ENCODE measurements around the gene ZP1.
A peak's percentile ranks its signal among the peaks of the same experiment; 100 is the strongest.

The ZP1 gene

DNA sequence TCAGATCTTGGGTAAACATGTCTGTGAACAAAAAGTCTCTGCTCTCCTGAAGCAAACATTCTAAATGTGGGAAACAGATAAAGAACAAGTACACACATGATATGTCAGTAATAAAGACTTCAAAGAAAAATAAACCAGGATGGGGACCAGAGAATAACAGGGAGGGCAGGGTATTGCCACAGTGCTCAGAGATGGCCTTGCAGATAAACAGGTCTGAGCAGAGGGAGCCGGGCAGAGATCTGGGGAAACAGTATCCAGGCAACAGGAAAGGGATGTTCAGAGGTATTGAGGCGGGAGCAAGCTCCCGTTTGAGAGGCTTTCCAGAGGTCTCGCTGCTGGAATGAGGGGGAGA, 22.5 kb upstream of the ZP1 start:
- no peak for DNase-seq

DNA sequence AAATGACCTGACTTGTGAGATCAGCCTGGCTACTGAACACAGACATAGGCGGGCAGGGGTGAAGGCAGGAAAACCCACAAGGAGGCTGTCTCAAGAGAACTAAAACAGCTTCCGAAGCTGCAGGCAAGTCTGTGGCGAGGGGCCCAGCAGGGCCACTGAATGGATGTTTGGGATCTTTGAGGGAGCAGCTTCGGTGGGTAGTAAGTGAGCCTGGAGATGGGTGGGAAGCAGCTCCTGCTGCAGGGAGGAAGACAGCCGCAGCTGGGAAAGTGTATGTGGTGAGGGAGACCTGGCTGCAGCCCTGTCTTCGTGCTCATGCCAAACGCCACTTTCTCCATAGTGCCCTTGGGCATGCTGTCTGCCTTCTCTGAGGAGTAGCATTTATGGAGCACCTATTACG, 22.0 kb upstream of the ZP1 start:
- no peak for DNase-seq

DNA sequence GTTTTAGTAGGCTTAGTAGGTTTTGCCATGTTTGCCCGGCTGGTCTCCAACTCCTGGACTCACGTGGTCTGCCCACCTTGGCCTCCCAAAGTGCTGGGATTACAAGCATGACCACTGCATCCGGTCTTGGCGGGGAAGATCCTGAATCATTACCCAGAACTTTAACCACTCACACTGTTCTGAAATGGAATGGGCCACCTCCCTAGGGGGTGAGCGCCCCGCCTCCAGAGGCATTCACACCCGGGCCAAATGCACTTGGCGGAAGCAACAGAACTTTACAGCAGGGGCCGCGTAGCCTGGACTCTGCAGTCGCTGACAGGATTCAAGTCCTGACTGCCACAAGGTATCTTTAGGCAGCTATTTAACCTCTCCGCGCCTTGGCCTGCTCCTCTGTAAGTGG, 20.1 kb upstream of the ZP1 start:
- DNase-seq, result no peak

DNA sequence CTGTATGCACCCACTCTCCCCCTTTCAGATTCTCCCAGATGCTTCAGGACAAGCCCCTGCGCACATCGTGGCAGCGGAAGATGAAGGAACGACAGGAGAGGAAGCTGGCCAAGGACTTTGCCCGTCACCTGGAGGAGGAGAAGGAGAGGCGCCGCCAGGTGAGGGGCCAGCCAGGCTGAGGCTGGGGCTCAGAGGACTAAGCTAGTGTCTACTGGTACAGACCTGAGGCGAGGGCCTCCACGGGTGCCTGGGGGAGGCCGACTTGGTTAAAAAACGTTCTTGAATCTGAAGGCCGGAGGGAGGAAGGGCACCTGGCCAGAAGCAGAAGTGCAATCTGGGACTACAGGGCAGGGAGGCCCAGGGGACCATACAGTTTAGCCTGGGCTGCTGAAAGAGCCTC, 19.4 kb upstream of the ZP1 start:
- DNase-seq, result no peak

DNA sequence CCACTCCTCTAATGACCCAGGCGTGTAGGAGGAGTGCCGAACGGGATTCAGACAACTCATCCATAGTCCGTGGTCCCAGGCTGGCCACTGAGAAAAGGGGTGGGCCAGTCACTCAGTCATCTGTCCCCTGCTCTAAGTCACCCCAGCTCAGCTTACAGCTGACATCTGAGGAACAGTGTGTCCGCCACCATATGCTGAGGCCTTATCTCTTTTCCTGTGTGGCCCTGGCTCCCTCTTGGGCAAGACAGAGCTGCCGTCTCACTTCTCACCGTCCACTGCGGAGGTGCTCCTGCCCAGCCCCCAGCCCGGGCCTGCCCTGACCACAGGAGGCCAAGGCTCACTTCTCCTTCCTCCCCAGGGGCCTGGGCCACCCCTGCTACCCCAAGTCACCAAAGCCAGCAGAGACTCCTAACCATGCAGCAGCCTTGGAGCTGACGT, 18.6 kb upstream of the ZP1 start:
- DNase-seq, result no peak

DNA sequence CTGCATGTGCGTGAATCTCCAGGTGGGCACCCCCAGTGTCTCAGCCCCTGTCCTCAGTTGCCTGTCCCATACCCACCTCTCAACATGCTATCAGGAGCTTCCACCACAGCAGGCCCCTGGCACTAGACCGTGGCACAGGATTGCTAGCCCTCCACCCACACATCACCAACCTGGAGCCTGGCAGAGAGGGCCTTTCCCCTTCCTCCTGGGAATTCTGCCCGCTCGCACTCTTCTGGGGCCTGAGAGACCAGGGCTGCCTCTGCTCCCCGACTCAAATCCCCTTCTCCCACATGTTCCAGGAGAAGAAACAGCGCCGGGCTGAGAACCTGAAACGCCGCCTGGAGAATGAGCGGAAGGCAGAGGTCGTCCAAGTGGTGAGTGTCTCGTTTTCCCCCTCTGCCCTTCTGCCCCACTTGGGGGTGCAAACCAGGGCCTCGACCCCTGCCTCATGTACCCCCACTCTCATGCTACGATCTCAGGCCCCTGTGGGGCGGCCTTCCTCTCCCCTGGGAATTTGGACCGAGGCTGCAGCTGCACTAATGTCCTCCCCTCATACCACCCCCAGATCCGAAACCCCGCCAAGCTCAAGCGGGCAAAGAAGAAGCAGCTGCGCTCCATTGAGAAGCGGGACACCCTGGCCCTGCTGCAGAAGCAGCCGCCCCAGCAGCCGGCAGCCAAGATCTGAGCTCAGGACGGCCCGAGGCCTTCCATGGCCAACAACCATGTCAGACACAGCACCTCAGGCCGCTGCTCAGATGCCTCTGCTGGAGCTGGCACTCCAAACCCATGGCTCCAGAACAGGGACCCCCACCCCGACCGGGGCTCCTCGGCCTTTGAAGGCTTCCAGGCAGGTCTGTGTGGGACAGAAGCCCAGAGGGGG, 17.5 kb upstream of the ZP1 start:
- DNase-seq, result no peak

DNA sequence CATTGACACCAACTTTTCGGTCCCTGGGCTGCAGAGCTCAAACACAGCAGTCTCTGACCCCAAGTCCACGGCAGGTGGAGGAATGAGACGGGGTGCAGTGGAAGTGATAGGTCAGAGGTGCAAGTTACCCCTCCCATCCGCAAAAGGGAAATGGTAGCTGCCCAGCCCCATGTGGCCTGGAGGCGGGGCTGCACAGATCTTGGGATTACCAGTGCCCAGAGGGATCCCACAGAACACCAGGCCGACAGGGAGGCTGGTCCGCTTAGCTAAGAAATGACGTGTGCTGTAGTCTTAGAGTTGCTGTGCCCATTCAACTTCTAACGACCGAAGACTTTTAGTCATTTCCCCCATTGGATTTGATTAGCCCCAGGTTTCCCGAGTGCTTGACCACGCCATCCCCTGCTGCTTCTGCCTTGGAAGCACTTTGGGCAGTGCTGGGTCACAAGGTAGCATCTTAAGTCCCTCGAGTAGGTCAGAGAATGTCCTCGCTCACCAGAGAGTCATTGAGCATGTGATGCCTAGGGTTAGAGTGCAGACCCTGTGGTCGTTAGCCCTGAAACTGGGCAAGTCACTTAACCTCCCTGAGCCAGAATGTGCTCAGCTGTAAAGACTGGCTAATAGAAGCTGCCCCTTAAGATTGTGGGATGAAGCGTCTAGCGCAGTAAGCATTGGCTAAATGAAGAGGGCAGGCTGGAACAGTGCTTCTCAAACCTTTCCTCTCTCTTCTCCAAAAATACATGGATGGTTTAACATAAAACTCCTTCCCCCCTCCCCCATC, 15.8 kb upstream of the ZP1 start:
- no peak for DNase-seq

DNA sequence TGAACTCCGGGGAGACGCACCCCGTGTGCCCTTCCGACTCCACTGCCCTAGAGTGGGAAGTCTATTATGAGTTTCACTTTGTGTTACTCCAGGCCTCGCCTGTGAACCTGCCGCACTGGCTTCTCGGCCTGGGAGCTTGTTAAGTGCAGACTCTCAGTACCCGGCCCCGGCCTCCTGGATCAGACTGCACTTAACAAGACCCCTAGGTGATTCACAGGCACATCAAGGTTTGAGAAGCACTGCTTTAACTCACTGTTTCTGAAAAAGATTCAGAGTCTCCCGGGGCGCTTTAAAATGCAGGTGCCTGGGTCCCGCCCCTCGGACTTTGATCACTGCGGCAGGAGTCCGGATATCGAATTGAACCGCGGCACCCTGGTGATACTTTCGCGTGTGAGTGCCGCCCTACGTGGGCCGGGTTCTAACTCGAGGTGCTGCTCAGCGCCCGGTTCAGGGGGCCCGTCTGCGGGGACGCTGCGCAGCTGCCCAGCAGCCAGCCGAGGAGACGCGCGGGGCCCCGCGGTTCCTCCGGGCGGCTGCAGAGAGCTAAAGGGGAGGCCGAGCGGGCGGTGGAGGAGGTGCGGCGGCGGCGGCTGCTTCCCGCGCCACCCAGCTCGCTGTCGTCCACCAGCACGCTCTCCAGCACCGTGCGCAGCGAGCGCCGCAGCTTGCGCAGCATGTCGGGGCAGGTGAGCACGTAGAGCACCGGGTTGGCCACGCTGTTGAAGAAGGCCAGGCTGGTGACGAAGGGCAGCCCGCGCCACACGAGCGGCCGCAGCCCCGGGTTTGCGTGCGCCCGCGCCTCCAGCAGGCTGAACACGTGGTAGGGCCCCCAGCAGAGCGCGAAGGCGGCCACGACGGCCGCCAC, 15.0 kb upstream of the ZP1 start:
- DNase-seq, result no peak

DNA sequence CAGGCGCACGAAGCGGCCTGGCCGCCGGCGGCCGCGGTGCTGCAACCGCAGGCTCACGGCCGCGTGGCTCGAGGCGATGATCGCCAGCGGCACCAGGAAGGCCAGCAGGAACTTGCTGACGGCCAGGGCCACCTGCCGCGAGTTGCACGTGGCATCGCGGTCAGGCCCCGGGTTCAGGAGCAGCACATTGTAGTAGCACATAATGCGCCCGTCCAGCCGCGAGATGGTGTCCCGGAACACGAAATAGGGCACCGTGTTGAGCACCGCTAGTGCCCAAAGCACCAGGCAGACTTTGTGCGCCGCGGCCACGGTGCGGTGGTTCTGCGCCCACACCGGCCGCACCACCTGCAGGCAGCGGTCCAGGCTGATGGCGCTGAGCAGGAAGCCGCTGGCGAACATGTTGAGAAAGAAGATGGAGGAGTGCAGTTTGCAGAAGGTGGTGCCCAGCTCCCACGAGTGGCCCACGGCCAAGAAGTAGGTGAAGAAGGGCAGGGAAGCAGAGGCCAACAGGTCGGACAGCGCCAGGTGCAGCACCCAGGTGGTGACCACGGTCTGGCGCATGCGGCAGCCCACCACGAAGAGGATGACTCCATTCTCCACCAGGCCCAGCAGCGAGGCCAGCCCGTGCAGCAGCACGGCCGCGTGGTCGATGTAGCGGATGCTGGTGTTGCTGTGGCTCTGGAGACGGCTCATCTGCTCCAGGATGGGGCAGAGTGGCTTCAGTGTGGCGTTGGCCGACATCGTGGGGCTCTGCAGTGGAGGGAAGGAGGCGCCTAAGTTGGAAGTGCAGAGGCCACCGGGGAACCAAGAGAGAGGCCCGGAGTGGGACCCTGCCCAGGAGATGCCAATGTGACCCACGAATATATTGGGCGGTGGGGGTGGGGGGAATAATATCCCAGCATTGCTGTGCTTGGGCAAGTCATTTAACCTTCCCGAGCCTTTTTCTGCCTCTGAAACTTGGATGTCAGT, 14.1 kb upstream of the ZP1 start:
- no peak for DNase-seq

DNA sequence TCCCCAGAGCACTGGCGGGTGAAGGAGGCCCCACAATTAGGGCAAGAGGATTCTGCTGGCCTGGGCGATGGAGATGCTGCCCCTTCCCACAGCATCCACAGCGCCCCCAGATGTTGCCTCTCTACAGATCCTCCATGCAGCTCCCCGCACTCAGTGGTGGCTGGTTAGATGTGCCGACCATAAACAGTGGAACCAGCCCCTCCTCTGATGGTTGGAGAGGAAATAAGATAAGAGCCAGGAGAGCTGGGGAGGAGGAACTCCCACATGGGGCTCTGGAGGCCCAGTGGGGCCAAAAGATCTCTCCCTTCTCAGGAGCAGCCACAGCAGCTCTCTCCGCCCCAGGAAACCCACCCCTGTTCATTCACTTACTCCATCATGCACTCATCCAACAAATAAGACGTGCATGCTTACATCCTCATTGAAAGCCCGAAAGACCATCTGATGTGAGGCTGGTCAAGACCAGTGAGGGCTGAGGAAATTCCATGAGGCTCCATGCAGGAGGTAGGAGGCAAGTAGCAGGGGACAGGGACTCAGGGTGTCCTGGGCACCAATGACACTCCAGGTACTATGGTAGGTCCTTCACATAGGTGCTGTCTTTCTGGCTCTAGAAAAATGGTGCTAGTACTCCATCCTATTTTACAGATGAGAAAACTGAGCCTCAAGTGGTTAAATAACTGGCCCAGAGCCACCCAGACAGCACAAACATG, 13.0 kb upstream of the ZP1 start:
- no peak for DNase-seq

DNA sequence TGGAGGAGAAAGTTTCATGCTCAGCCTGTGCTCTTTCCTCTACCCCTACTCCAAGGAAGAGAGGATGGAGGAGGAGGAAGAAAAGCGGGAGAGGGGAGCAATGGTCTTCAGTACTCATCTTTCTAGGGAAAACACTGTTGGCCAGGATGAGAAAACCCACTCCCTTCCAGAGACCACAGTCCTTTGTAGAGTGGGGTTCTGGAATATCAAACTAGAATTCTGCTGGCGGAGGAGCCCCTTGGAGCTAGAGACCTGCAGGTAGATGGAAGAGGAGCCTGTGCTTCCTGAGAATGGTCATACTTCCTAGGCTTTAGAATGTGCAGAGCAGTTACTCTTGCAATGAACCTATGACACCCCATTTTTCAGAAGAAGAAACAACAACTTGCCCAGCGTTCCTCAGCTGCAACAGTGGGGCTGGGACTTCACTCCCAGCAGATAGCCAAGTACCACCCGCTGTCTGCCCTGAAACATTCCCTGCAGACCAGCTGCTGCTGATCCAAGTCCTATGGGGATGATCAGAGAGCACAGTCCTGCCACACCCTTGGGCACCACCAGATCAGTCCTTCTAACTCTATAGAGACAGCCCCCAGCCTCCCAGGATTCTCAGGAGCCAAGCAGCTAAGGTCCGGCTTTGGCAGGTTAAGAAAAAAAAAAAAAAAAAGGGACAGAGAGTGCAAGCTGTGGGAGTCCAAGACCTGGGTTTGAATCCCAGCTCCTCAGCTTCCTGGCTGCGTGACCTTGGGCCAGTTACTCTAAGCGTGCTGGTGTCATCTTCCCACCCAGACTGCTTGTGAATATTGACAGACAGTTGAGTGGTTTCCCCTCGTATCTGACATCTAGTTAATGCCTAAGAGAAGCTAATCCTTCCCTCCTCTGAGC, 12.3 kb upstream of the ZP1 start:
- DNase-seq, result no peak

DNA sequence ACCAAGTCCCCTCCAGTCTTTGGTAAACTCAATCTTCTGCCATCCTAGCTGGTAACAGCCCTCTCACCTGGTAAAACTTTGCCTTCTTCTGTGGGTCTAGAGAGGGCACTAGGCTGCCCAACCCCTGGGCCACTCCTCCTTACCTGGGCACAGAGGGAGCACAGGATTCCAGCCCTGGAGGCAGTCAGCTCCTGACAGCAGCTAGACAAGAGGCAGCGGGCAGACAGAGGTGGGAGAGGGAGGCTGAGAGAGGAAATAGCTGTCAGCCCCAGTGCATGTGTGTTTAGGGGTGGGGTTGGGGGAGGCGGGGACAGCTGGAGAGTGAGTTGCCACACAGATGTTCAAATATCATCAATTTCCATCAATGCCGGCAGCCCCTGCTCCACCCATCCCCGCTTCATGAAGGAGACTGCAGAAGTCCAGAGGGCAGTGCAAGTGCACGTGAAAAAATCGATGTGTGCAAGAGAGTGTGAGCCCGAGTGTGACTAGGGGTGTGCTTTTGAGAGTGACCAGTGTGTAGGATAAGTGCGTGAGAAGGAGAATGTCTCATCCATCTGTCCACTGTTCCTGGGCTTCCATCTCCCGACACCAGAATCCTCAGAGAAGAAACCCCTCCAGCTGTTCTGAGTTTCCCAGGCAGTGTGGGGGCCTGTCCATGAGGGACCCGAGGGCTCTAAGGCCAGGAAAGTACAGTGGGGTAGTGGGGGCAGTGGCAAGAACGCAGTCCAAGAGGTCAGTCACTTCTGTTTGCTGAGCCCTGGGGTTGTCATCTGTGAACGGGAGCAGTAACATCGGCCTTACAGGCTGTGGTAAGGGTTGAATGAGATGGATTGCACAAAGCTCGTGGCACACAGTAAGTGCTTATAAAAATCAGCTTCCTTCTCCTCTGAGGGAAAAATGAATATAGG, 11.4 kb upstream of the ZP1 start, which contains the start of gene PTGDR2:
PTGDR2 (minus strand) TSS at position 225 of the 908 bp plus-strand sequence. CDS start 2,228 bp downstream, outside the sequence.
- DNase-seq, result no peak

DNA sequence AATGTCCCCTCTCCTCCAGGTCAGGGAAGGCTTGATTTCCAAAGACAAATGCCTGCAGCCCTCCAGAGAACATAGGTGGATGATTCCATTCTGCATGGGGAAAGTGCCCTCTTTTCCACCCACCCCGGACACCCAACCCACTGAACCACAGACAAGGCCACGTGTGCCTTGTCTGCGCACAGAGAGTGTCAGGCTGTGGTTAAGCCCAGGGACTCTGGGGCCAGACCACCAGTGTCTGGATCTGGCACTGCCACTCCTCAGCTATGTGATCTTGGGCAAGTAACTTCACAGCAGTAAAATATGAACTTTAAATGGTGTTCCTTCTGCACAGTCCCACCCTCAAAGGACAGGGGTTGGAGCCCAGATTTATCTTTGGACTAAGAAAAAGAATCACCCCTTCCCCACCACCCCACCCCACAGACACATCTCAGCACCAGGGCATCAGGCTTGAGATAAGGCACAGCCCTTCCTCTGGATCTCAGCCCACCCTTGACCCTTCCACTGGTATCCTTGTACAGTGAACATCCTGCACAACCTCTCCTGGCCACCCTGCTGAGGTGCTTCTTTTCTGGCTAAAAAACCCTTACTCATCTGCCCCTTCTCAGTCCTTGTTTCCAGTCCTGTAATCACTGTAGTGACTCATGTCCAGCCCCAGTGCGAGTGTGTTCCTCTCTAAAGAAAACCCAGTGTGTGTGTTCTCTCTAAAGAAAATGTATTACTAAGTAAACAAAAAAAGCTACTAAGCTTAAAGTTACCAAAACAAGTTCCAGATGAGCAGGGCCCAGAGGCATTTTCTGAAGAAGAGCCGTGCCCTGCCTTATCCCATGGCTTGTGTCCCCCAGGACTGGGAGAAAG, 9.7 kb upstream of the ZP1 start:
- DNase-seq, result no peak

DNA sequence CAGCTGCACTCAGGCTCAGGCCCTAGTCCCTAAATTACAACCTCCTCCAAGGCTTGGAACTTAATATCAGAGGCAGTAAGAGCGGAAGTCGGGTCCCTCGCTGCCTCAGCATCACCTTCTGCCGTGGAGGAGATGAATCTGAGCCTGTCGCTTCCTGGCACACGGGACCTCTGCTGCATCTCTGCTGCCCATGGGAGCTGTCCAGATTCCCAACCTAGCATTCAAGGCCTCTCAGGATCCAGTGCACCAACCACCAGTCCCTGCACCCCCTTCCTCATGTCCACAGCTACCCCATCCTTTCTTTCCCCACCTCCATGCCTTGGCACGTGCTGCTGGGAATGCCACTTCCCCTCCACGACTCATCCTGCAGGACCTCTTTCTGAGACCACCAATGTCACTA, 9.1 kb upstream of the ZP1 start:
- DNase-seq, result no peak

DNA sequence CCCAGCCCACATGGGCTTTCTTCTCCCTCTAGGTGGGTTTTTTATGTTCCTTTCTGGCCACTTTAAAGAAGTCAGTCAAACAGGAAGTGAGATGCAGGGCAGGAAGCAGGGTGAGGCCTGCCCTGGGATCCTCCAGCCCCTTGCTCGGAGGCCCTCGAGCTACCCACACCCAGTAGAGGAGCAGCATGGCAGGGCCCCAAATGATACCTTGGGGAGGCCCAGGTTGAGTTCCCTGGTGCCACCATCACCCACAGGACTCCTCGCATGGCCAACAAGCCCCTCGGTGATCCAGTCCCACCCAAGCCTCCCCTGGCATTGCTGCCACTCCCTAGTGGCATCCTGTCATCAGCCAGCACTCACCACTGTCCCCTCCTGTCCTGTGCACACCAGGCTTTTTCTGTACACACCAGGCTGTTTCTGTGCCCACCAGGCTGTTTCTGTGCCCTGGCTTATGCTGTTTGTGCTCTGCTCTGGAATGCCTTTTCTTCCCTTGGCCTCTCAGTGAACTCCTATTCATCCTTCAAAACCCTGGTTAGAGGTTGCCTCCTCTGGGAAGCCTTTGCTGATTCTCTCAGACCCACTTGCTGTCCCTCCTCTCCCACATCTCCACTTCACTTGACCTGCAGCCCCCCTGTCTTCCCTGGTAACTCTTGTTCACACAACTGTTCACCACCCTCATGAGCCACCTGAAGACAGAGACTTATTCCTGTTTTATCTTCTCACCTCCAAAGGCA, 8.4 kb upstream of the ZP1 start:
- DNase-seq, result no peak

DNA sequence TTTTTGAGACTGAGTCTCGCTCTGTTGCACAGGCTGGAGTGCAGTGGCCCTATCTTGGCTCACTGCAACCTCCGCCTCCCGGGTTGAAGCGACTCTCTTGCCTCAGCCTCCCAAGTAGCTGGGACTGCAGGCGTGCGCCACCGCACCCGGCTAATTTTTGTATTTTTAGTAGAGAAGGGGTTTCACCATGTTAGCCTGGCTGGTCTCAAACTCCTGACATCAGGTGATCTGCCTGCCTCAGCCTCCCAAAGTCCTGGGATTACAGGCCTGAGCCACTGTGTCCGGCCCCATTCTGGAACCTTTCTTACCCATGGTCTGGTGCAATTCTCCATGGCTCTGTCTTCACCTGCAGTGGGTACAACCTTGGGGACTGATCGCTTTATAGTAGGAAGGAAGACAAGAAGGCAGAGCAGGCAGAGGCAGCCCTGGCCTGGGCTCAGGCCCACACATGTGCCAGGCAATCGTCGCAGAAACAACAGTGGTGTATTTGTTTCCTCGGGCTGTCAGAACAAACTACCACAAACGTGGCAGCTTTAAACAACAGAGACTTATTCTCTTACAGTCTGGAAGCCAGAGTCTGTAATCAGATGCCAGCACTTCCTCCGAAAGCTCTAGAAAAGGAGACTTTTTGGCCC, 7.6 kb upstream of the ZP1 start:
- peak; percentile 53 to 57 for DNase-seq

DNA sequence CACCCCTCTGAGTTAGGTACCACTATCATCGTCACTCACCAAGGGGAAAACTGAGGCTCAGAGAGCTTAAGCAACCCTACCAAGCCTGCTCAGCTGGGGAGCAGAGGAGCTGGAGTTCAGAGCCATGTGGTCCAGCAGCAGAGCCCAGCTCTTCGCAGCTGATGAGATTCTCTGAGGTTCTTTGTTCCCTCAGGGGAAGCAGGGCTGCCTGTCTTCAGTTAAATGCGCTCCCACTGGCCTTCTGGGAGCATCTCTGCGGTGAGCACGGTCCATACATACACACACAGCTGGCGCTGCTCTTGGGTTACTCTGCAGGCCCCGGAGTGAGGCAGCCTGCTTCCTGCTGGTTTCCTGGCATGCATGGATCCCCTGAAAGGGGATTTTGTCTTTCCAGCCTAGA, 6.4 kb upstream of the ZP1 start:
- DNase-seq, result peak in 1 of 2 donors; percentile 12
